Stomach (tissue), 4 donors: Measurements from ENCODE around the gene SMURF1.

ENCODE experiments used
- EP300 ChIP-seq: sonication (generic); formaldehyde crosslinking; IDR thresholded peaks from one replicate; pipeline ENCODE4 v1.6.1; 2017; ENCODE audit warnings: antibody characterized with exemption
- POLR2A ChIP-seq, 4 donors: fragments of 450-650 bp; IDR thresholded peaks; one replicate each; pipeline ENCODE4 v1.6.1; 2016; ENCODE audit warnings: antibody characterized with exemption in 4 of 4, control low read depth in 2 of 4, mild to moderate bottlenecking in 1 of 4, moderate library complexity in 1 of 4
- POLR2AphosphoS5 ChIP-seq, 3 donors: sonication (generic); formaldehyde crosslinking; IDR thresholded peaks; one replicate each; pipeline ENCODE4 v1.6.1; 2016; ENCODE audit warnings: antibody characterized with exemption in 3 of 3
- TF ChIP-seq, protein P1 (sequence below), 7 experiments: fragments of 450-650 bp in 4 of 7; fragments of 200-600 bp in 3 of 7; sonication (generic) in 3 of 7; IDR thresholded peaks; one replicate each; pipeline ENCODE4 v1.5.1; 2016 to 2019; ENCODE audit warnings: antibody characterized with exemption in 7 of 7, control low read depth in 2 of 7, mild to moderate bottlenecking in 1 of 7

- TF ChIP-seq POLR2AphosphoS5 (IDR thresholded peaks at IDR 0.05), result no peak
- TF ChIP-seq, protein P1, sequence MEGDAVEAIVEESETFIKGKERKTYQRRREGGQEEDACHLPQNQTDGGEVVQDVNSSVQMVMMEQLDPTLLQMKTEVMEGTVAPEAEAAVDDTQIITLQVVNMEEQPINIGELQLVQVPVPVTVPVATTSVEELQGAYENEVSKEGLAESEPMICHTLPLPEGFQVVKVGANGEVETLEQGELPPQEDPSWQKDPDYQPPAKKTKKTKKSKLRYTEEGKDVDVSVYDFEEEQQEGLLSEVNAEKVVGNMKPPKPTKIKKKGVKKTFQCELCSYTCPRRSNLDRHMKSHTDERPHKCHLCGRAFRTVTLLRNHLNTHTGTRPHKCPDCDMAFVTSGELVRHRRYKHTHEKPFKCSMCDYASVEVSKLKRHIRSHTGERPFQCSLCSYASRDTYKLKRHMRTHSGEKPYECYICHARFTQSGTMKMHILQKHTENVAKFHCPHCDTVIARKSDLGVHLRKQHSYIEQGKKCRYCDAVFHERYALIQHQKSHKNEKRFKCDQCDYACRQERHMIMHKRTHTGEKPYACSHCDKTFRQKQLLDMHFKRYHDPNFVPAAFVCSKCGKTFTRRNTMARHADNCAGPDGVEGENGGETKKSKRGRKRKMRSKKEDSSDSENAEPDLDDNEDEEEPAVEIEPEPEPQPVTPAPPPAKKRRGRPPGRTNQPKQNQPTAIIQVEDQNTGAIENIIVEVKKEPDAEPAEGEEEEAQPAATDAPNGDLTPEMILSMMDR (IDR thresholded peaks at IDR 0.05), result no peak
- TF ChIP-seq POLR2A (IDR thresholded peaks at IDR 0.05), result no peak
- TF ChIP-seq EP300, result no peak
Observed at GRCh38 chr7:99027241-99027640, 116.7 kb downstream of the SMURF1 start.
